HEK293 (cell line): Measurements from ENCODE around the gene CLP1.

ENCODE experiments used
- FEZF1 ChIP-seq: fragments of 450-650 bp; formaldehyde crosslinking; IDR thresholded peaks from 2 replicates; pipeline ENCODE4 v1.5.1; 2016; ENCODE audit warnings: missing biosample characterization, missing genetic modification characterization
- KLF10 ChIP-seq: fragments of 450-650 bp; IDR thresholded peaks from 2 replicates; pipeline ENCODE4 v1.5.1; 2018; ENCODE audit warnings: missing biosample characterization, mild to moderate bottlenecking, missing genetic modification characterization
- PBX3 ChIP-seq: sonication (generic); formaldehyde crosslinking; IDR thresholded peaks from 2 replicates; pipeline ENCODE4 v1.8.1; 2022; ENCODE audit warnings: mild to moderate bottlenecking, moderate library complexity, missing genetic modification reagents
- SCRT2 ChIP-seq: fragments of 450-650 bp; formaldehyde crosslinking; IDR thresholded peaks from 2 replicates; pipeline ENCODE4 v1.5.1; 2016; ENCODE audit warnings: missing biosample characterization, missing genetic modification characterization
- ZBTB20 ChIP-seq: fragments of 450-650 bp; formaldehyde crosslinking; IDR thresholded peaks from 2 replicates; pipeline ENCODE4 v1.5.1; 2016; ENCODE audit warnings: missing biosample characterization, missing genetic modification characterization
- ZBTB21 ChIP-seq: fragments of 450-650 bp; formaldehyde crosslinking; IDR thresholded peaks from 2 replicates; pipeline ENCODE4 v1.5.1; 2017; ENCODE audit warnings: missing biosample characterization, missing genetic modification characterization
- ZBTB49 ChIP-seq: fragments of 450-650 bp; formaldehyde crosslinking; IDR thresholded peaks from 2 replicates; pipeline ENCODE4 v1.5.1; 2016; ENCODE audit warnings: missing biosample characterization, missing genetic modification characterization, low read depth
- ZBTB6 ChIP-seq: fragments of 450-650 bp; formaldehyde crosslinking; IDR thresholded peaks from 2 replicates; pipeline ENCODE4 v1.5.1; 2017; ENCODE audit warnings: missing biosample characterization, missing genetic modification characterization
- ZBTB7A ChIP-seq: fragments of 450-650 bp; formaldehyde crosslinking; IDR thresholded peaks from 2 replicates; pipeline ENCODE4 v1.5.1; 2016; ENCODE audit warnings: low read depth, missing biosample characterization, missing genetic modification characterization
- ZFHX2 ChIP-seq: fragments of 450-650 bp; formaldehyde crosslinking; conservative IDR thresholded peaks from 2 replicates; pipeline ENCODE4 v1.5.1; 2016; ENCODE audit warnings: missing biosample characterization, missing genetic modification characterization
- ZNF10 ChIP-seq: fragments of 450-650 bp; formaldehyde crosslinking; IDR thresholded peaks from 2 replicates; pipeline ENCODE4 v1.5.1; 2017; ENCODE audit warnings: missing biosample characterization, missing genetic modification characterization
- ZNF140 ChIP-seq: fragments of 450-650 bp; formaldehyde crosslinking; IDR thresholded peaks from 2 replicates; pipeline ENCODE4 v1.5.1; 2016; ENCODE audit warnings: missing biosample characterization, missing genetic modification characterization
- ZNF174 ChIP-seq: fragments of 450-650 bp; formaldehyde crosslinking; IDR thresholded peaks from 2 replicates; pipeline ENCODE4 v1.5.0; 2017; ENCODE audit warnings: missing biosample characterization, mild to moderate bottlenecking, missing genetic modification characterization
- ZNF239 ChIP-seq: fragments of 450-650 bp; formaldehyde crosslinking; IDR thresholded peaks from 2 replicates; pipeline ENCODE4 v1.5.1; 2016; ENCODE audit warnings: missing biosample characterization, missing genetic modification characterization
- ZNF280C ChIP-seq: fragments of 450-650 bp; formaldehyde crosslinking; IDR thresholded peaks from 2 replicates; pipeline ENCODE4 v1.5.1; 2016; ENCODE audit warnings: missing biosample characterization, missing genetic modification characterization
- ZNF311 ChIP-seq: fragments of 450-650 bp; formaldehyde crosslinking; IDR thresholded peaks from 2 replicates; pipeline ENCODE4 v1.5.1; 2017; ENCODE audit warnings: missing biosample characterization, missing genetic modification characterization, borderline replicate concordance
- ZNF341 ChIP-seq: fragments of 450-650 bp; formaldehyde crosslinking; IDR thresholded peaks from 2 replicates; pipeline ENCODE4; 2016; ENCODE audit warnings: low read depth, missing biosample characterization, missing genetic modification characterization
- ZNF513 ChIP-seq: fragments of 450-650 bp; IDR thresholded peaks from 2 replicates; pipeline ENCODE4 v1.5.1; 2018; ENCODE audit warnings: missing biosample characterization, missing genetic modification characterization
- ZNF596 ChIP-seq: fragments of 450-650 bp; IDR thresholded peaks from 2 replicates; pipeline ENCODE4 v1.5.0; 2018; ENCODE audit warnings: missing biosample characterization, mild to moderate bottlenecking, missing genetic modification characterization, moderate library complexity
- ZNF610 ChIP-seq: fragments of 450-650 bp; formaldehyde crosslinking; IDR thresholded peaks from 2 replicates; pipeline ENCODE4 v1.5.1; 2016; ENCODE audit warnings: missing biosample characterization, missing genetic modification characterization, borderline replicate concordance
- ZNF639 ChIP-seq: fragments of 450-650 bp; formaldehyde crosslinking; IDR thresholded peaks from 2 replicates; pipeline ENCODE4 v1.5.1; 2016; ENCODE audit warnings: missing biosample characterization, missing genetic modification characterization
- ZNF704 ChIP-seq: fragments of 450-650 bp; formaldehyde crosslinking; IDR thresholded peaks from 2 replicates; pipeline ENCODE4 v1.5.1; 2016; ENCODE audit warnings: missing biosample characterization, missing genetic modification characterization
- ZNF76 ChIP-seq: fragments of 450-650 bp; formaldehyde crosslinking; IDR thresholded peaks from 2 replicates; pipeline ENCODE4; 2016; ENCODE audit warnings: low read depth, missing biosample characterization, missing genetic modification characterization, borderline replicate concordance
- ZNF768 ChIP-seq: fragments of 450-650 bp; formaldehyde crosslinking; IDR thresholded peaks from 2 replicates; pipeline ENCODE4 v1.5.1; 2018; ENCODE audit warnings: missing biosample characterization, mild to moderate bottlenecking, missing genetic modification characterization
- ZNF776 ChIP-seq: fragments of 450-650 bp; formaldehyde crosslinking; IDR thresholded peaks from 2 replicates; pipeline ENCODE4 v1.5.0; 2017; ENCODE audit warnings: missing biosample characterization, missing genetic modification characterization, borderline replicate concordance
- ZNF843 ChIP-seq: fragments of 450-650 bp; formaldehyde crosslinking; IDR thresholded peaks from 2 replicates; pipeline ENCODE4 v1.5.1; 2016; ENCODE audit warnings: missing biosample characterization, missing genetic modification characterization
- ZSCAN30 ChIP-seq: fragments of 450-650 bp; IDR thresholded peaks from 2 replicates; pipeline ENCODE4 v1.5.1; 2018; ENCODE audit warnings: missing biosample characterization, mild to moderate bottlenecking, missing genetic modification characterization, moderate library complexity
- ZSCAN4 ChIP-seq: fragments of 450-650 bp; formaldehyde crosslinking; IDR thresholded peaks from 2 replicates; pipeline ENCODE4 v1.5.1; 2017; ENCODE audit warnings: missing biosample characterization, missing genetic modification characterization

CLP1 gene

GRCh38 chr11:57667117-57667735, 9.7 kb downstream of the CLP1 start (continued):
- no peak for TF ChIP-seq ZNF610
- no peak for TF ChIP-seq ZNF280C (tag by site-specific recombination)
- no peak for TF ChIP-seq ZNF776 (tag by site-specific recombination)
- TF ChIP-seq ZBTB7A (tag by site-specific recombination): no peak
- no peak for TF ChIP-seq ZNF596 (tag by site-specific recombination)
- TF ChIP-seq ZNF311 (tag by site-specific recombination): no peak
- TF ChIP-seq ZSCAN4 (tag by site-specific recombination): no peak
- TF ChIP-seq ZNF639: peak; percentile 66; the same call in 1 of the 2 replicates
- TF ChIP-seq ZNF76 (tag by site-specific recombination): no peak; the same call in 1 of the 2 replicates
- no peak for TF ChIP-seq ZNF174 (tag by site-specific recombination)
- no peak for TF ChIP-seq ZNF140 (tag by site-specific recombination)
- no peak for TF ChIP-seq ZBTB21
- no peak for TF ChIP-seq PBX3 (CRISPR knock-in tag)
- no peak for TF ChIP-seq FEZF1
- no peak for TF ChIP-seq ZNF239 (tag by site-specific recombination)
- no peak for TF ChIP-seq ZBTB49 (tag by site-specific recombination)
- peak; percentile 26; the same call in 1 of the 2 replicates for TF ChIP-seq ZNF513 (tag by site-specific recombination)
- no peak for TF ChIP-seq ZNF10 (tag by site-specific recombination)
- TF ChIP-seq KLF10 (tag by site-specific recombination): 0 out of 2 replicates have a peak, but pooled peaks have one; percentile 35
- TF ChIP-seq ZFHX2 (tag by site-specific recombination): no peak
- TF ChIP-seq SCRT2 (tag by site-specific recombination): no peak
- TF ChIP-seq ZBTB20 (tag by site-specific recombination): no peak
- peak; percentile 49 for TF ChIP-seq ZNF341 (tag by site-specific recombination)
- TF ChIP-seq ZBTB6 (tag by site-specific recombination): no peak
- peak; percentile 26; the same call in 1 of the 2 replicates for TF ChIP-seq ZNF843
- no peak for TF ChIP-seq ZNF768
- TF ChIP-seq ZNF704 (tag by site-specific recombination): no peak
- no peak for TF ChIP-seq ZSCAN30
